PFSK-1 (cell line): ENCODE data around the gene SCAMP1.

Source experiments
- POLR2AphosphoS5 ChIP-seq: IDR thresholded peaks from 2 replicates; pipeline ENCODE4 v1.6.1; 2012; ENCODE audit warnings: low read depth, mild to moderate bottlenecking, control low read depth, low read length, moderate library complexity
- TAF1 ChIP-seq: IDR thresholded peaks from 2 replicates; pipeline ENCODE4 v1.6.1; 2012; ENCODE audit warnings: low read length, control low read depth, borderline replicate concordance; ENCODE audit not compliant: insufficient read depth
- TF ChIP-seq, protein P1 (sequence below), 2 experiments: IDR thresholded peaks; 2 replicates each; pipeline versions ENCODE4 v1.6.1 to v1.8.0; 2011 to 2012; ENCODE audit warnings: low read depth in 2 of 2, low read length in 2 of 2, control low read depth in 1 of 2, inconsistent platforms in 1 of 2, mild to moderate bottlenecking in 1 of 2, moderate library complexity in 1 of 2; ENCODE audit not compliant: insufficient read depth in 1 of 2

DNA sequence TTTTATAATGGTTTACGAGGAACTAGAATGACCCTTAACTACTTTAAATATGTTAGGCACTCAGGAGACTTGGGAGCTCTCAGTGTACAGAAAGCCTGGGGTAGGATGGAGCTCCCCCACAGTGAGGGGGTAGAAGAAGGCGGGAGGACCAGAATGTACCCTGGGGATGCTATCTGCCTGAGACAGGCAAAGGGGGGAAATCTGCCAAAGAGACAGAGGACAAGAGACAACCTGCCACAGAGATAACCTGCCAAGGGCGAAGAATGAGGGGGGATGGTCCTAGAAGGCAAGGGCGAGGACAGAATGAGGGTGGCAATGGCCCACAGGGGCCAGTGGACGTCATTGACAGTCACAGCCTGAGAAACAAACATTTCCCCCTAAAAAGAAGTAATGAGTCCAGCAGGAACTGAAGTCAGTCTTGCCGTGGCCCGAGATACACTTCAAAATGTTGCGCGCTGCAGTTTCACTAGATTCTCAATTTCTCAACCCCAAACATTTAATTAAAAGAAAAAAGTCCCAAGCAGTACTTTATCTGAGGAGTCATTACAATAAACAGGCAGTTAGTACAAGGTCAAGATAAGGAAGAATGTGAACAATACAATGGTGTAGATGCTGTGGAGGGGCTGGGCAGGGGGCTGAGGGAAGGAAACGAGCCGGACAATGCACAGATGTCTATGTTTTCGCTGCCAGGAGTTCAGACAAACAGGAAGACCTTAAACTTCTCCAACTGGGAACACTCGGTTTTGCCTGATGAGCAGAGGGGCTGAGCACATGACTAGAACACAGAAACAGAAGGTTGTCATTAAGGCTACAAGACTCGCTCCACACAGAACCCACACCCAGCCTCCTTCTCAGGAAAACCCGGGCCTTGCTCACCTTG, 163.1 kb downstream of the SCAMP1 start:
- TF ChIP-seq POLR2AphosphoS5 (no peak), TAF1 (no peak)
- TF ChIP-seq, protein P1, sequence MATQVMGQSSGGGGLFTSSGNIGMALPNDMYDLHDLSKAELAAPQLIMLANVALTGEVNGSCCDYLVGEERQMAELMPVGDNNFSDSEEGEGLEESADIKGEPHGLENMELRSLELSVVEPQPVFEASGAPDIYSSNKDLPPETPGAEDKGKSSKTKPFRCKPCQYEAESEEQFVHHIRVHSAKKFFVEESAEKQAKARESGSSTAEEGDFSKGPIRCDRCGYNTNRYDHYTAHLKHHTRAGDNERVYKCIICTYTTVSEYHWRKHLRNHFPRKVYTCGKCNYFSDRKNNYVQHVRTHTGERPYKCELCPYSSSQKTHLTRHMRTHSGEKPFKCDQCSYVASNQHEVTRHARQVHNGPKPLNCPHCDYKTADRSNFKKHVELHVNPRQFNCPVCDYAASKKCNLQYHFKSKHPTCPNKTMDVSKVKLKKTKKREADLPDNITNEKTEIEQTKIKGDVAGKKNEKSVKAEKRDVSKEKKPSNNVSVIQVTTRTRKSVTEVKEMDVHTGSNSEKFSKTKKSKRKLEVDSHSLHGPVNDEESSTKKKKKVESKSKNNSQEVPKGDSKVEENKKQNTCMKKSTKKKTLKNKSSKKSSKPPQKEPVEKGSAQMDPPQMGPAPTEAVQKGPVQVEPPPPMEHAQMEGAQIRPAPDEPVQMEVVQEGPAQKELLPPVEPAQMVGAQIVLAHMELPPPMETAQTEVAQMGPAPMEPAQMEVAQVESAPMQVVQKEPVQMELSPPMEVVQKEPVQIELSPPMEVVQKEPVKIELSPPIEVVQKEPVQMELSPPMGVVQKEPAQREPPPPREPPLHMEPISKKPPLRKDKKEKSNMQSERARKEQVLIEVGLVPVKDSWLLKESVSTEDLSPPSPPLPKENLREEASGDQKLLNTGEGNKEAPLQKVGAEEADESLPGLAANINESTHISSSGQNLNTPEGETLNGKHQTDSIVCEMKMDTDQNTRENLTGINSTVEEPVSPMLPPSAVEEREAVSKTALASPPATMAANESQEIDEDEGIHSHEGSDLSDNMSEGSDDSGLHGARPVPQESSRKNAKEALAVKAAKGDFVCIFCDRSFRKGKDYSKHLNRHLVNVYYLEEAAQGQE (IDR thresholded peaks at IDR 0.05; ENCODE audit: insufficient read depth in 1 of 2, low read depth in 2 of 2, low read length in 2 of 2), result no peak
